Thyroid gland (tissue), 4 donors: Measurements from ENCODE around the gene AIF1. TPM values are rescaled to one million over a fixed set of nuclear protein-coding genes. Genes with fewer than 3 reads are reported as not detected.

Experiments used
- DNase-seq, 2 donors: peaks; one replicate each; pipeline ENCODE4 v3.0.0-alpha.2; 2019
- H3K27ac ChIP-seq, 3 donors: fragments of 200-600 bp; sonication (generic); 1 replicate in 2 of 3; 2 replicates in 1 of 3; pipeline ENCODE4 v1.5.1; 2016 to 2019; ENCODE audit warnings: mild to moderate bottlenecking in 1 of 3, moderate library complexity in 1 of 3
- H3K27me3 ChIP-seq: fragments of 200-600 bp; sonication (generic); one replicate; pipeline ENCODE4 v1.5.1; 2019
- H3K36me3 ChIP-seq, 2 donors: fragments of 200-600 bp; sonication (generic); one replicate each; pipeline ENCODE4 v1.5.1; 2016 to 2019
- H3K4me1 ChIP-seq, 2 donors: fragments of 200-600 bp; sonication (generic); one replicate each; pipeline ENCODE4 v1.5.1; 2017 to 2019
- H3K4me3 ChIP-seq, 3 donors: fragments of 200-600 bp; sonication (generic); replicated peaks in 1 of 3; 1 replicate in 2 of 3; 2 replicates in 1 of 3; pipeline ENCODE4 v1.5.1; 2016; ENCODE audit warnings: mild to moderate bottlenecking in 1 of 3
- H3K9me3 ChIP-seq: fragments of 200-600 bp; sonication (generic); one replicate; pipeline ENCODE4 v1.5.1; 2017
- POLR2A ChIP-seq, 2 donors: fragments of 450-650 bp; IDR thresholded peaks; one replicate each; pipeline ENCODE4 v1.6.1; 2017; ENCODE audit warnings: antibody characterized with exemption in 2 of 2, mild to moderate bottlenecking in 2 of 2, moderate library complexity in 1 of 2
- WGBS, 2 donors: methylation state at CpG; one replicate each; pipeline ENCODE4 v1.1.5; 2017; 5-methylcytosine and 5-hydroxymethylcytosine counted together
- intact Hi-C: fragments of 100-400 bp; cut with DNase I; formaldehyde crosslinking; loops from one replicate; pipeline ENCODE4 v1.15.1; 2023
- total RNA-seq, 4 donors: library from RNA; depleted of rRNA; stranded (reverse); fragments of >200 nt; gene quantifications; one replicate each; pipeline ENCODE4 v1.2.3, GENCODE V29; 2016
- TF ChIP-seq, protein P1 (sequence below), 6 experiments: fragments of 200-600 bp in 3 of 6; fragments of 450-650 bp in 3 of 6; sonication (generic) in 3 of 6; IDR thresholded peaks; one replicate each; pipeline ENCODE4 v1.5.1; 2016 to 2019; ENCODE audit warnings: antibody characterized with exemption in 6 of 6, mild to moderate bottlenecking in 2 of 6, inconsistent platforms in 1 of 6, moderate library complexity in 1 of 6

The AIF1 gene
- total RNA-seq, 4 donors from 2014 or later = 8.1 to 37.8 (median 17.6) TPM

DNA sequence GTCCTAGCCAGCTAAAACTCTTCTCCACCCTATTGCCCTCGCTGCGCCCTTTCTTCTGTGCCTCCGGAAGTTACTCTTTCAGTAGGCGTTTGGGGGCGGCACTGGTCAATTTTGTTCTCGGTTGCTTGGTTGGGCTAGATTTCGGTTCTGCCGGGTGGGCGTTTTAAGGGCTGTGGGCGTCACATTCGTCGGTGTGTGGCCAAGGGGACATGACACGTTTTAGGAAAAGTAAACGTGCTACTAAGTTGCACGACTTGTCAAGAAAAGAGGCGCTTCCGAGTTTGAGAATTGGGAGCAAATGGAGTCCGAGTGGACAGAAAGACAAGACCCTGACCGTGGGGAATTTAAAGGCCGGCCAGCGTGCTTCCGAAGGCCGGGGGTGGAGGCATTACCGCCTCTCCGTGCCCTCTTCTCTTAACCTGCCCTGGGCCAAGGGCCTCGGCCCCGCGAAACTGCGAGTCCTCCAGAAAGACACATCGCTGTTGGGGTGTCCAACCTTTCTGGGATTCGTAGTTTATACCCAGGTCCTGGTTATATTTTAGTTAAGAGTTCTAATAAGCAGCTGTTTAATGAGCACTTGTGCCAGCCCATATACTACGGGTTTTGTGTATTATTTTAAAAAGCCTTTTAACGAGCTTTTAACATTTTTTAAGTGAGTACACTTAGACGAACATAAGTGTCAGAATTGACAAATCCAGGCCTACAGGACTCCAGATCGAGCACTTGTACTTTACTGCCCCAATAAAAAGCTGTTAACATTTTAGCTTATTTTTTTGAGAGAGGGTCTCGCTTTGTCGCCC lies 38.1 kb downstream of the AIF1 start:
- Histone ChIP-seq H3K36me3 (peaks cover 12 to 15% of the 10 kb centered on the region in 2 donors), H3K4me1 (peaks cover 24 to 25% of the 10 kb centered on the region in 2 donors), H3K4me3 (peak overlapping the region; percentile 58 to 93 (median 63)), H3K9me3 (no peaks in the 10 kb centered on the region), H3K27ac (peak overlapping the region; percentile 97 to 99 (median 99)), H3K27me3 (no peaks in the 10 kb centered on the region)
- DNase-seq = peak; percentile 89 to 91
- intact Hi-C loops = no loop called here
- peak in 1 of 2 donors; percentile 84 for TF ChIP-seq POLR2A (IDR thresholded peaks at IDR 0.05)
- TF ChIP-seq, protein P1, sequence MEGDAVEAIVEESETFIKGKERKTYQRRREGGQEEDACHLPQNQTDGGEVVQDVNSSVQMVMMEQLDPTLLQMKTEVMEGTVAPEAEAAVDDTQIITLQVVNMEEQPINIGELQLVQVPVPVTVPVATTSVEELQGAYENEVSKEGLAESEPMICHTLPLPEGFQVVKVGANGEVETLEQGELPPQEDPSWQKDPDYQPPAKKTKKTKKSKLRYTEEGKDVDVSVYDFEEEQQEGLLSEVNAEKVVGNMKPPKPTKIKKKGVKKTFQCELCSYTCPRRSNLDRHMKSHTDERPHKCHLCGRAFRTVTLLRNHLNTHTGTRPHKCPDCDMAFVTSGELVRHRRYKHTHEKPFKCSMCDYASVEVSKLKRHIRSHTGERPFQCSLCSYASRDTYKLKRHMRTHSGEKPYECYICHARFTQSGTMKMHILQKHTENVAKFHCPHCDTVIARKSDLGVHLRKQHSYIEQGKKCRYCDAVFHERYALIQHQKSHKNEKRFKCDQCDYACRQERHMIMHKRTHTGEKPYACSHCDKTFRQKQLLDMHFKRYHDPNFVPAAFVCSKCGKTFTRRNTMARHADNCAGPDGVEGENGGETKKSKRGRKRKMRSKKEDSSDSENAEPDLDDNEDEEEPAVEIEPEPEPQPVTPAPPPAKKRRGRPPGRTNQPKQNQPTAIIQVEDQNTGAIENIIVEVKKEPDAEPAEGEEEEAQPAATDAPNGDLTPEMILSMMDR (IDR thresholded peaks at IDR 0.05) = no peak
- 7 to 8% methylated on average over 35 to 37 of the region's 37 CpGs for WGBS, 2 donors

DNA sequence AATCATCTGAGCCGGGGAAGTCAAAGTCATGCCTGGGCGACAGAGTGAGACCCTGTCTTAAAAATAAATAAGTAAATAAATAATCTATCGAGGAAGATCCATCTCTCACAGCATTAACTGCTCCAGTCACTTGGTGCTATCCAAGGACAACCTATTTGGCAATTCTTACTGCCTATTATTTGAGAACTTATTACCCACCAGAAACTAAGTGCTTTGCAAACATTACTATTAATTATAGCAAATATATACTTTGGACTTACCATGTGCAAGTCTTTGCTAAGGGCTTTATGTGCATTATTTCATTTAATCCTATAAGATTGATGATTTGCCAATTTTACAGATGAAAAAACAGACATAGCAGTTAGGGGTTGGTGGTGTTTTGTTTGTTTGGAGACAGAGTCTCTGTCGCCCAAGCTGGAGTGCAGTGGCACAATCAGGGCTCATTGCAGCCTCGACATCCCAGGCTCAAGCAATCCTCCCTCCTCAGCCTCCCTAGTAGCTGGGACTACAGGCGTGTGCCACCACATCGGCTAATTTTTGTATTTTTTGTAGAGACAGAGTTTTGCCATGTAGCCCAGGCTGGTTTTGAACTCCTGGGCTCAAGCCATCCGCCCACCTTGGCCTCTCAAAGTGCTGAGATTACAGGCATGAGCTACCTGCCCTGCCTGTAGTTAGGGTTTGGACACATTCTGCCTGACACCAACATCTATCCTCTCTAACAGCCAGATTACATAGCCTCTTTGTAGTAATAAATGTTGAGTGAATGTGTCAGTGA lies 39.7 kb downstream of the AIF1 start:
- TF ChIP-seq, protein P1 (IDR thresholded peaks at IDR 0.05) = no peak
- no peak for TF ChIP-seq POLR2A (IDR thresholded peaks at IDR 0.05)
- intact Hi-C loops = no loop called here
- Histone ChIP-seq H3K4me1 (peaks cover 40% of the 10 kb centered on the region in 2 donors), H3K4me3 (no peak overlapping the region), H3K27me3 (no peaks in the 10 kb centered on the region), H3K36me3 (no peaks in the 10 kb centered on the region), H3K27ac (no peak overlapping the region), H3K9me3 (no peaks in the 10 kb centered on the region)
- DNase-seq = no peak
- 90 to 94% methylated on average over 8 of the region's 8 CpGs for WGBS, 2 donors

GRCh38 chr6:31655349-31656237 lies 40.6 kb downstream of the AIF1 start, which contains the start of gene APOM:
TSS of gene APOM (plus strand) at chr6:31655894. CDS start at chr6:31655967, 73 bp downstream.
- Histone ChIP-seq H3K27me3 (no peaks in the 10 kb centered on the region), H3K4me3 (no peak within 1 kb of the TSS), H3K4me1 (peaks cover 40% of the 10 kb centered on the region in 2 donors), H3K36me3 (no peaks in the 10 kb centered on the region), H3K9me3 (no peaks in the 10 kb centered on the region), H3K27ac (no peak within 1 kb of the TSS)
- no peak for DNase-seq
- no peak for TF ChIP-seq POLR2A (IDR thresholded peaks at IDR 0.05)
- TF ChIP-seq, protein P1 (IDR thresholded peaks at IDR 0.05) = no peak
- 80 to 82% methylated on average over 8 of the region's 8 CpGs for WGBS, 2 donors
- intact Hi-C loops = no loop called here

DNA sequence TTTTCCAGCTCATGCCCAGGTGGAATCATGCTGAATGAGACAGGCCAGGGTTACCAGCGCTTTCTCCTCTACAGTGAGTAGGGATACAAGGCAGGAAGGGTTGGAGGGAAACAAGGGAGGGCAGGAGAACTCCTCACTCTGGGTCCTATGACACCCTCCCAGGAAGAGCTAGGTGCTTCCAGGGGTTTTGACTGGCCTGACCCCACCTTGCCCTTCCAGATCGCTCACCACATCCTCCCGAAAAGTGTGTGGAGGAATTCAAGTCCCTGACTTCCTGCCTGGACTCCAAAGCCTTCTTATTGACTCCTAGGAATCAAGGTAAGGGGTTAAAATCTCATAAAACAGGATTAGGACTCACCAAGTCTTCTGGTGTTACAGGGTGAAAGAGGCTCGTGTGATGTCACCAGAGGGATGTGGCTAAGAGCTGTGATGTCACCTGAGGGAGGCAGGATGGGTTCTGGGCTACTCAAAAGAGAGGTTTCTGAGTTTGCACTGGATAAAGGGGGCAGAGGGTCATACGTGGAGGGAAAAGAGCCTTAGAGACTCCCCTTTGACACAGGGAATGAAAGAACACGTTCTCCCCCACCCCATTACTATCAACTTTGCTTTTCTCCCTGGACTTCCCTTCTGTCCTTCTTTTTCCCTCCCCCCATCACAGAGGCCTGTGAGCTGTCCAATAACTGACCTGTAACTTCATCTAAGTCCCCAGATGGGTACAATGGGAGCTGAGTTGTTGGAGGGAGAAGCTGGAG lies 42.5 kb downstream of the AIF1 start:
- Histone ChIP-seq H3K27me3 (no peaks in the 10 kb centered on the region), H3K4me3 (no peak overlapping the region), H3K9me3 (no peaks in the 10 kb centered on the region), H3K36me3 (peaks cover 0 to 6% of the 10 kb centered on the region in 2 donors), H3K27ac (no peak overlapping the region), H3K4me1 (peaks cover 33 to 37% of the 10 kb centered on the region in 2 donors)
- WGBS, 2 donors = 81% methylated on average over 6 of the region's 6 CpGs
- no peak for TF ChIP-seq POLR2A (IDR thresholded peaks at IDR 0.05)
- TF ChIP-seq, protein P1 (IDR thresholded peaks at IDR 0.05) = no peak
- no peak for DNase-seq
- intact Hi-C loops = no loop called here
